PC-3 (cell line): ENCODE measurements around the gene TGM3. TPM values are rescaled to one million over a fixed set of nuclear protein-coding genes. Genes with fewer than 3 reads are reported as not detected.
A peak's percentile ranks its signal among the peaks of the same experiment; 100 is the strongest.

ENCODE experiments used
- ATAC-seq: fragments of 200-7000 bp; cut with Tn5 transposase; 2 replicates; pipeline ENCODE4 v1.9.1; 2020; ENCODE audit warnings: mild to moderate bottlenecking, moderate library complexity
- BruUV-seq: library from RNA; stranded (reverse); fragments of 400-500 nt; replicated peaks from 2 replicates; lab custom pipeline; 2021; lab: Mats Ljungman, UMichigan
- CTCF ChIA-PET: fragments of 300-600 bp; sonication (Branson Sonifier 250); formaldehyde crosslinking; loops from one replicate; lab custom pipeline; 2022; ENCODE audit warnings: antibody characterized with exemption; lab: Charles Lee
- POLR2A ChIA-PET: fragments of 300-600 bp; sonication (Branson Sonifier 250); formaldehyde crosslinking; loops from one replicate; lab custom pipeline; 2022; ENCODE audit warnings: antibody characterized with exemption; ENCODE audit not compliant: unreplicated experiment; lab: Charles Lee
- DNase-seq: peaks from one replicate; pipeline ENCODE4 v3.0.0-alpha.2; 2015
- H2AFZ ChIP-seq: fragments of 300-600 bp; sonication (generic); 2 replicates; pipeline ENCODE4 v1.6.0; 2016; ENCODE audit warnings: antibody characterized with exemption, low read length
- H3F3A ChIP-seq: fragments of 300-600 bp; sonication (generic); one replicate; pipeline ENCODE4 v1.6.0; 2017; ENCODE audit warnings: antibody characterized with exemption, low read length, control low read depth, mild to moderate bottlenecking; ENCODE audit not compliant: unreplicated experiment
- H3K27ac ChIP-seq: fragments of 300-600 bp; sonication (generic); 2 replicates; pipeline ENCODE4 v1.5.1; 2016; ENCODE audit warnings: mild to moderate bottlenecking, low read length
- H3K27me3 ChIP-seq: fragments of 300-600 bp; sonication (generic); 2 replicates; pipeline ENCODE4 v1.6.1; 2016; ENCODE audit warnings: low read length, mixed read lengths
- H3K36me3 ChIP-seq: fragments of 300-600 bp; sonication (generic); 2 replicates; pipeline ENCODE4 v1.6.1; 2016; ENCODE audit warnings: low read depth, mixed run types, low read length, mixed read lengths
- H3K4me1 ChIP-seq: fragments of 300-600 bp; sonication (generic); 2 replicates; pipeline ENCODE4 v1.5.1; 2016; ENCODE audit warnings: low read length; ENCODE audit not compliant: insufficient read depth
- H3K4me2 ChIP-seq: fragments of 300-600 bp; sonication (generic); 2 replicates; pipeline ENCODE4 v1.6.0; 2016; ENCODE audit warnings: low read length
- H3K4me3 ChIP-seq: fragments of 300-600 bp; sonication (generic); 2 replicates; pipeline ENCODE4 v1.5.1; 2016; ENCODE audit warnings: mild to moderate bottlenecking, low read length, mixed read lengths
- H3K79me2 ChIP-seq: fragments of 300-600 bp; sonication (generic); 2 replicates; pipeline ENCODE4 v1.6.1; 2017; ENCODE audit warnings: low read length, mixed read lengths
- H3K9ac ChIP-seq: fragments of 300-600 bp; sonication (generic); 2 replicates; pipeline ENCODE4 v1.6.0; 2016; ENCODE audit warnings: mild to moderate bottlenecking, low read length
- H3K9me2 ChIP-seq: fragments of 300-600 bp; sonication (generic); replicated peaks from 2 replicates; pipeline ENCODE4 v1.6.1; 2016; ENCODE audit warnings: mixed run types, low read length, mixed read lengths
- H3K9me3 ChIP-seq: fragments of 300-600 bp; sonication (generic); 2 replicates; pipeline ENCODE4 v1.6.1; 2016; ENCODE audit warnings: low read length, mixed read lengths
- H4K20me1 ChIP-seq: fragments of 300-600 bp; sonication (generic); 2 replicates; pipeline ENCODE4 v1.6.1; 2016; ENCODE audit warnings: low read length, mixed read lengths
- EZH2 ChIP-seq: fragments of 300-600 bp; sonication (generic); IDR thresholded peaks from one replicate; pipeline ENCODE4 v1.6.1; 2017; ENCODE audit warnings: antibody characterized with exemption, mild to moderate bottlenecking, low read length; ENCODE audit not compliant: unreplicated experiment
- EZH2phosphoT487 ChIP-seq: fragments of 300-600 bp; sonication (generic); IDR thresholded peaks from 2 replicates; pipeline ENCODE4 v1.6.1; 2018; ENCODE audit warnings: mild to moderate bottlenecking, antibody characterized with exemption, low read length, borderline replicate concordance
- intact Hi-C: fragments of 100-400 bp; cut with micrococcal nuclease; formaldehyde crosslinking; loops from 2 replicates; pipeline ENCODE4 v1.9.0; 2023
- total RNA-seq: library from RNA; depleted of rRNA; stranded (reverse); fragments of >200 nt; gene quantifications from 2 replicates; pipeline ENCODE4 v1.2.3, GENCODE V29; 2014
- TF ChIP-seq, protein P1 (sequence below): fragments of 300-600 bp; sonication (generic); conservative IDR thresholded peaks from 2 replicates; pipeline ENCODE4 v1.5.1; 2017; ENCODE audit warnings: antibody characterized with exemption, low read depth, mild to moderate bottlenecking, low read length

The TGM3 gene
- total RNA-seq, 1 experiment from 2014 or later = not detected

GRCh38 chr20:2353231-2353630 is 57.4 kb downstream of the TGM3 start:
- no peak for DNase-seq
- Histone ChIP-seq H4K20me1 (no peaks in the 10 kb centered on the region), H3K9me2 (no peaks in the 10 kb centered on the region), H3K27ac (no peak overlapping the region), H3K9me3 (no peaks in the 10 kb centered on the region), H3K4me2 (no peak overlapping the region), H3K79me2 (no peaks in the 10 kb centered on the region), H2AFZ (no peak overlapping the region), H3K36me3 (no peaks in the 10 kb centered on the region), H3K4me3 (no peak overlapping the region), H3F3A (no peaks in the 10 kb centered on the region), H3K27me3 (peaks cover 28% of the 10 kb centered on the region; the same call in 1 of the 2 replicates), H3K4me1 (no peaks in the 10 kb centered on the region), H3K9ac (no peak overlapping the region)
- no peak for ATAC-seq
- CTCF ChIA-PET = no interaction called here
- POLR2A ChIA-PET = no interaction called here
- intact Hi-C loops = no loop called here
- no TSS peak for BruUV-seq
- TF ChIP-seq EZH2 (no peak), EZH2phosphoT487 (no peak)
- TF ChIP-seq, protein P1, sequence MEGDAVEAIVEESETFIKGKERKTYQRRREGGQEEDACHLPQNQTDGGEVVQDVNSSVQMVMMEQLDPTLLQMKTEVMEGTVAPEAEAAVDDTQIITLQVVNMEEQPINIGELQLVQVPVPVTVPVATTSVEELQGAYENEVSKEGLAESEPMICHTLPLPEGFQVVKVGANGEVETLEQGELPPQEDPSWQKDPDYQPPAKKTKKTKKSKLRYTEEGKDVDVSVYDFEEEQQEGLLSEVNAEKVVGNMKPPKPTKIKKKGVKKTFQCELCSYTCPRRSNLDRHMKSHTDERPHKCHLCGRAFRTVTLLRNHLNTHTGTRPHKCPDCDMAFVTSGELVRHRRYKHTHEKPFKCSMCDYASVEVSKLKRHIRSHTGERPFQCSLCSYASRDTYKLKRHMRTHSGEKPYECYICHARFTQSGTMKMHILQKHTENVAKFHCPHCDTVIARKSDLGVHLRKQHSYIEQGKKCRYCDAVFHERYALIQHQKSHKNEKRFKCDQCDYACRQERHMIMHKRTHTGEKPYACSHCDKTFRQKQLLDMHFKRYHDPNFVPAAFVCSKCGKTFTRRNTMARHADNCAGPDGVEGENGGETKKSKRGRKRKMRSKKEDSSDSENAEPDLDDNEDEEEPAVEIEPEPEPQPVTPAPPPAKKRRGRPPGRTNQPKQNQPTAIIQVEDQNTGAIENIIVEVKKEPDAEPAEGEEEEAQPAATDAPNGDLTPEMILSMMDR = no peak

DNA sequence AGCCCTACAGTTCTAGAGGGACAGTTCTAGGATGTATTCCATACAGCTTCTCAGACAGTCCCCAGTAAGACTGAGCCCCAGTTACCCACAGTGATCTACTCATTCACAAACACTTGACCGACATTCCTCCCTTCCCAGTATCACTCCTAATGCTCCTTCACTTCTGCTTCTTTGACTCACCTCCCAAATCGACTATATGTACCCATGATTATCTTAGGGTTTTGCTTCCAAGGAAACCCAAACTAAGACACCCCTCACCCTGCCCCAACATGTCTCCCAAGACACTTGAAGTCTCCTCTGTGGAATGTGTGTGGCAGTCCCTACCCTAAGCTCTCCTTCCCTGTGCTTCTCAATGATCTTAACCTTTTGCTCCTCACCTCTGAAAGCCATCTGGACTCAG is 61.3 kb downstream of the TGM3 start:
- intact Hi-C loops = no loop called here
- no peak overlapping the region for H2AFZ ChIP-seq
- ATAC-seq (no peak), DNase-seq (no peak)
- no peaks in the 10 kb centered on the region for H3K4me1 ChIP-seq
- H3K36me3 ChIP-seq = no peaks in the 10 kb centered on the region
- H3K9ac ChIP-seq = no peak overlapping the region
- no peak overlapping the region for H3K27ac ChIP-seq
- no peak overlapping the region for H3K4me3 ChIP-seq
- no peaks in the 10 kb centered on the region for H3K79me2 ChIP-seq
- peaks cover 14% of the 10 kb centered on the region; the same call in 1 of the 2 replicates for H3K27me3 ChIP-seq
- TF ChIP-seq, protein P1 = no peak
- no peak for TF ChIP-seq EZH2
- no peak for TF ChIP-seq EZH2phosphoT487
- POLR2A ChIA-PET = no interaction called here
- no peaks in the 10 kb centered on the region for H4K20me1 ChIP-seq
- BruUV-seq = no TSS peak
- CTCF ChIA-PET = no interaction called here
- no peaks in the 10 kb centered on the region for H3F3A ChIP-seq
- no peak overlapping the region for H3K4me2 ChIP-seq
- no peaks in the 10 kb centered on the region for H3K9me2 ChIP-seq
- H3K9me3 ChIP-seq = no peaks in the 10 kb centered on the region

GRCh38 chr20:2358006-2358405 is 62.2 kb downstream of the TGM3 start:
- Histone ChIP-seq H3K79me2 (no peaks in the 10 kb centered on the region), H3K4me1 (no peaks in the 10 kb centered on the region), H2AFZ (no peak overlapping the region), H3K36me3 (no peaks in the 10 kb centered on the region), H3K4me3 (no peak overlapping the region), H3F3A (no peaks in the 10 kb centered on the region), H3K27ac (no peak overlapping the region), H3K27me3 (peaks cover 14% of the 10 kb centered on the region; the same call in 1 of the 2 replicates), H3K9me2 (no peaks in the 10 kb centered on the region), H3K9me3 (no peaks in the 10 kb centered on the region), H3K9ac (no peak overlapping the region), H3K4me2 (no peak overlapping the region), H4K20me1 (no peaks in the 10 kb centered on the region)
- peak; percentile 19 for DNase-seq
- intact Hi-C loops = no loop called here
- no TSS peak for BruUV-seq
- ChIA-PET CTCF (no interaction called here), POLR2A (no interaction called here)
- TF ChIP-seq EZH2phosphoT487 (no peak), EZH2 (no peak)
- ATAC-seq = no peak
